Activated naive CD4-positive, alpha-beta T cell treated with anti-CD3 and anti-CD28 coated beads, Interleukin-2, amount 10 ng/mL, durations not matched to agents 7 days and 5 days (primary cell): Measurements from ENCODE around the gene COG5.

Experiments used
- CTCF ChIA-PET: fragments of 350-600 bp; sonication (Branson Sonifier 250); formaldehyde crosslinking; loops from one replicate; lab custom pipeline; 2021; ENCODE audit warnings: antibody characterized with exemption; lab: Charles Lee
- DNase-seq: peaks from one replicate; pipeline ENCODE4 v3.0.0-alpha.2; 2020
- H3K27ac Mint-ChIP-seq: one replicate; pipeline ENCODE4 v1.8.0; 2021; ENCODE audit warnings: mild to moderate bottlenecking, moderate library complexity, mixed read lengths
- H3K27me3 Mint-ChIP-seq: one replicate; pipeline ENCODE4 v1.8.0; 2021; ENCODE audit warnings: mild to moderate bottlenecking, mixed read lengths
- H3K36me3 Mint-ChIP-seq: one replicate; pipeline ENCODE4 v1.8.0; 2021; ENCODE audit warnings: mixed read lengths
- H3K4me1 Mint-ChIP-seq: one replicate; pipeline ENCODE4 v1.8.0; 2021; ENCODE audit warnings: mixed read lengths
- H3K4me3 Mint-ChIP-seq: one replicate; pipeline ENCODE4 v1.8.0; 2021; ENCODE audit warnings: mild to moderate bottlenecking, moderate library complexity, mixed read lengths
- H3K9me3 Mint-ChIP-seq: one replicate; pipeline ENCODE4 v1.8.0; 2021; ENCODE audit warnings: mixed read lengths

COG5 gene

DNA sequence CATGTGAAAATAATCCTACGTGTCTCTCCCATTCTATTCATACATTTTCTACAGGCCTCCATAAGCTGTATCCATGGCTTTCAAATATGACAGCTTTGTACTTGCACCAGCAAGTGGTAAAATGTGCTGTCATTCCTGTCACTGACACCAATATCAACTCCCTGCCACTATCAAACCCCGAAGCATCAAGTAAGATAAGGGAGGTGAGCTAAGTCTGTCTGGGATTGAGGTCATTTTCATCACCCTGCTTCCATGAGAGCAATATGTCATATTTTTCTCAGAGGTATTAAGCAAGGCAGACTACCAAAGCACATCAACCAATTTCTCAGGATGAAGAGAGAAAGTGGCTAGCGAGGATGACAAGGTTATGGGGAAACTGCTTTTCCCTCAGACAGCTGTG, 82.8 kb downstream of the COG5 start:
- CTCF ChIA-PET: interaction anchor here (1.2 kb wide), 1 partner anchor 18 kb away, joined by 3 read pairs; no protein-coding TSS in a partner anchor
- Mint-ChIP-seq H3K4me1 (peaks cover 5% of the 10 kb centered on the region), H3K9me3 (no peaks in the 10 kb centered on the region), H3K36me3 (no peaks in the 10 kb centered on the region), H3K27ac (no peak overlapping the region), H3K4me3 (no peak overlapping the region), H3K27me3 (no peaks in the 10 kb centered on the region)
- no peak for DNase-seq

- no peak for DNase-seq
- CTCF ChIA-PET: interaction anchor here (0.9 kb wide), 1 partner anchor 15 kb away, joined by 4 read pairs; no protein-coding TSS in a partner anchor
- no peak overlapping the region for H3K27ac Mint-ChIP-seq
- no peaks in the 10 kb centered on the region for H3K36me3 Mint-ChIP-seq
- no peaks in the 10 kb centered on the region for H3K9me3 Mint-ChIP-seq
- no peaks in the 10 kb centered on the region for H3K4me1 Mint-ChIP-seq
- H3K4me3 Mint-ChIP-seq: no peak overlapping the region
- no peaks in the 10 kb centered on the region for H3K27me3 Mint-ChIP-seq
Observed at GRCh38 chr7:107479303-107479702, 84.4 kb downstream of the COG5 start.

DNA sequence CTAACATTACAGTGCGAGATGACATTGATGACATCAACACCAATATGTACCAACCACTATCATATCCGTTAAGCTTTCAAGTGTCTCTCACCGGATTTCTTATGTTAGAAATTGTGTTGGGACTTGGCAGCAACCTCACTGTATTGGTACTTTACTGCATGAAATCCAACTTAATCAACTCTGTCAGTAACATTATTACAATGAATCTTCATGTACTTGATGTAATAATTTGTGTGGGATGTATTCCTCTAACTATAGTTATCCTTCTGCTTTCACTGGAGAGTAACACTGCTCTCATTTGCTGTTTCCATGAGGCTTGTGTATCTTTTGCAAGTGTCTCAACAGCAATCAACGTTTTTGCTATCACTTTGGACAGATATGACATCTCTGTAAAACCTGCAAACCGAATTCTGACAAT, 89.6 kb downstream of the COG5 start:
- Mint-ChIP-seq H3K9me3 (no peaks in the 10 kb centered on the region), H3K4me3 (no peak overlapping the region), H3K36me3 (no peaks in the 10 kb centered on the region), H3K27ac (no peak overlapping the region), H3K4me1 (no peaks in the 10 kb centered on the region), H3K27me3 (no peaks in the 10 kb centered on the region)
- DNase-seq: no peak
- CTCF ChIA-PET: no interaction called here

GRCh38 chr7:107472116-107472515, 91.6 kb downstream of the COG5 start:
- CTCF ChIA-PET: interaction anchor here (1.1 kb wide), 1 partner anchor 8 kb away, joined by 3 read pairs; no protein-coding TSS in a partner anchor
- Mint-ChIP-seq H3K4me1 (no peaks in the 10 kb centered on the region), H3K27me3 (no peaks in the 10 kb centered on the region), H3K36me3 (no peaks in the 10 kb centered on the region), H3K4me3 (no peak overlapping the region), H3K27ac (no peak overlapping the region), H3K9me3 (no peaks in the 10 kb centered on the region)
- DNase-seq: no peak

DNA sequence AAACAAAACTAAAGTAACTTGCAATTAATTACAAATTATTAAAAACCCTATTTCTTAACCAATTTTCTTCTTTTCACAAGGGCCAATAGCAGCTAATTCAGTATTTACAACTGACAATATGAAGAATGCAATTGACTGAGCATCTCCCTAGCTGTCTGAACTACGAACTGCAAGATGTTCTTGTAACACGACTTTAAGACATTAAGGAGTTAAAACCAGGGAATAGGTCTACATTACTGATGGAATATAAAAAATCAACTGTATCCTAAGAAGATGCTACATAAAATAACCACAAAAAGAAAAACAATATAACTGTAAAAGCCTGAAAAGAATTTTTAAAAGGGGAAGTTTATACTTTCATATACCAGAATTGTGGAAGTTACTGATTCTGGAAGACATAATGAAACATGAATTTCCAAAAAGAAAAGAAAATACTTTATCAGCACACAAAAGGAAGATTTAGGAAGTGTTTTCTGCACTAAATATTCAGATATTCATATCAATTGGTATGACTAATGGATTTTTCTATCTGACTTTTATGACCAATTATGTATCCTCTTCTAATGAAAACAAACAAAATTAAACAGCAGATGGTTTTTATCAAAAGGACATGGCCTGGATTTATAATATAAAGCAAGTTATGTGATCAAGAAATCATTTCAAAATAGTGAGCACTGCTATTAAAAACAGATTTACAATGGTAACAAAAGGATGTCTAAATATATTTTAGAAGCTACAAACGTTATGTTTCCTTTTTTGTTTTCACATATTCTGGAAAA, 92.2 kb downstream of the COG5 start:
- no peaks in the 10 kb centered on the region for H3K4me1 Mint-ChIP-seq
- no peak for DNase-seq
- H3K27ac Mint-ChIP-seq: no peak overlapping the region
- no peaks in the 10 kb centered on the region for H3K27me3 Mint-ChIP-seq
- no peaks in the 10 kb centered on the region for H3K36me3 Mint-ChIP-seq
- H3K9me3 Mint-ChIP-seq: no peaks in the 10 kb centered on the region
- H3K4me3 Mint-ChIP-seq: no peak overlapping the region
- CTCF ChIA-PET: no interaction called here

DNA sequence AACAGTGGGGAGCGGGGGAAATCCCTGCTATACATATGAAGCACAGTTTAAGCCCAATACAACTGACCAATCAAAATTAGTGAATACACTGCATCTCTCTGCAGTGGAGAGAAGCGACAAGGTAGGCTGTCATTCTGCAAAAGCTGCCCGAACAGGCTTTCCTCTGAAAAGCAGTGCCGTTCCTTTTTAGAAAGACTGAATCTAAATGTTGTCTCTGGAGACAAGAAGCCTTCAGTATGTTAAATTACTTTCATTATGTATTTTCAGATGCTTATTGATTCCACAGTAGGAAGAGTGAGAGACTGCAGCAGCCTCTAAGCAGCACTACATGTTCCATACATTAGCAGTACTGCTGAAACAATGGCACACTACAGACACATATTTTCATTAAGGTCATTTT, 93.8 kb downstream of the COG5 start, which contains the start of gene GPR22:
Gene GPR22, plus strand, starts transcription at position 129 of the 400 bp plus-strand sequence. CDS start 4,004 bp downstream, outside the sequence.
- Mint-ChIP-seq H3K27me3 (no peaks in the 10 kb centered on the region), H3K36me3 (no peaks in the 10 kb centered on the region), H3K27ac (no peak within 1 kb of the TSS), H3K4me3 (no peak within 1 kb of the TSS), H3K4me1 (no peaks in the 10 kb centered on the region), H3K9me3 (no peaks in the 10 kb centered on the region)
- DNase-seq: no peak
- CTCF ChIA-PET: no interaction called here

- no peak overlapping the region for H3K27ac Mint-ChIP-seq
- H3K4me3 Mint-ChIP-seq: no peak overlapping the region
- H3K4me1 Mint-ChIP-seq: no peaks in the 10 kb centered on the region
- no peaks in the 10 kb centered on the region for H3K36me3 Mint-ChIP-seq
- no peaks in the 10 kb centered on the region for H3K27me3 Mint-ChIP-seq
- DNase-seq: no peak
- H3K9me3 Mint-ChIP-seq: no peaks in the 10 kb centered on the region
- CTCF ChIA-PET: interaction anchor here (0.7 to 1.0 kb wide), 2 partner anchors 193 to 302 kb away, joined by 3 read pairs; partner anchors contain the start of gene SLC26A4
Observed at GRCh38 chr7:107468824-107469223, 94.9 kb downstream of the COG5 start.

- Mint-ChIP-seq H3K27ac (no peak overlapping the region), H3K9me3 (no peaks in the 10 kb centered on the region), H3K36me3 (no peaks in the 10 kb centered on the region), H3K4me1 (no peaks in the 10 kb centered on the region), H3K4me3 (no peak overlapping the region), H3K27me3 (no peaks in the 10 kb centered on the region)
- DNase-seq: no peak
- CTCF ChIA-PET: interaction anchor here (0.7 to 1.0 kb wide), 2 partner anchors 193 to 301 kb away, joined by 3 read pairs; partner anchors contain the start of gene SLC26A4
Observed at GRCh38 chr7:107467972-107468371, 95.7 kb downstream of the COG5 start.

- Mint-ChIP-seq H3K9me3 (no peaks in the 10 kb centered on the region), H3K27ac (no peak overlapping the region), H3K27me3 (no peaks in the 10 kb centered on the region), H3K4me3 (no peak overlapping the region), H3K36me3 (no peaks in the 10 kb centered on the region), H3K4me1 (no peaks in the 10 kb centered on the region)
- DNase-seq: no peak
- CTCF ChIA-PET: interaction anchor here (0.6 to 3.5 kb wide), 13 partner anchors 8 to 415 kb away, joined by 3 to 71 read pairs (median 4); partner anchors contain the start of gene SLC26A4
Observed at GRCh38 chr7:107464666-107465226, 99.0 kb downstream of the COG5 start.

DNA sequence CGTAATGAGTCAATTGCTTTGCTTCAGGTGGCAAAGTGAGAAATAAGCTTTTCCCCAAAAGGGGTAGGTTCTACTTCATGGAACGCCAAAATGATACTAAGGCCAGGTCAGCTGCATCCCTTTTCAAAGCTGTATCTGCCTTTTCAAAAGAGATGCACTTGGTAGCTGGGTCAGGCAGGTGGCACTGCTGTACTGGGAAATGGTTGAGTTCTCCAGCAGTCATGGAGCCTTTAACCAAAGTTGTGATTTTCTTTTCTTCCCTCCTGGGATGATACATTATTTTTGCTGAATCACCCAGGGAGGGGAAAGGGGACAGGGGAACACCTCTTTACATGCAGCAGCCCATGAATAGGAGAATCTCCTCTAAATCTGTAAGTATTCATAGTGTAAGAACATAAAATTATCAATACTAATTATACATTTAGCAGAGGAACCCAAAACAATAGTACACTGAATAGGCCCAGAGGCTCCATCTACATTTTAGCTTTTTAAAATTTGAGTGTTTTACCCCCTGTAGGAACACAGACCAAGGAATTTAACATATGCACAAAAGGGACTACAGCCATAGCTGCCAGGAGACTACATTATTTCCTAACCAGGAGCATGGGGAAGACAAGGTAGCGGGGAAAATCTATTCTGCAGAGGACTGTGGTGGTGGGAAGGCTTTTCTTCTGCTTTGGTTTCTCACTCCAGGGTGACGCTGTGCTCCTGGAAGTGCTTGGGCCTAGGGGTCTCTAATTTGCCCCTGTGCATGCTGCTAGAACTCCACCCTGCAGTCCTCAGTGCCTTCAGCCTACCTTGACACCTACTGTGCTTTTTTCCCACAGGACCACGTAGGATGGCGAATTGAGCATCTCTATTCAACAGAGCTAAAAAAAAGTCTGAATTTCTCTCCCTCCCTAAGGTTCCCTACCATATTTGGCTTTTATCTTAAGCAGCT, 100.3 kb downstream of the COG5 start:
- no peaks in the 10 kb centered on the region for H3K9me3 Mint-ChIP-seq
- H3K4me3 Mint-ChIP-seq: no peak overlapping the region
- H3K27ac Mint-ChIP-seq: no peak overlapping the region
- CTCF ChIA-PET: interaction anchor here (0.6 to 3.5 kb wide), 27 partner anchors 9 to 421 kb away, joined by 3 to 71 read pairs (median 4); partner anchors contain the start of genes CBLL1 and SLC26A4
- H3K4me1 Mint-ChIP-seq: no peaks in the 10 kb centered on the region
- H3K27me3 Mint-ChIP-seq: no peaks in the 10 kb centered on the region
- peak; percentile 67 for DNase-seq
- H3K36me3 Mint-ChIP-seq: no peaks in the 10 kb centered on the region

- Mint-ChIP-seq H3K9me3 (no peaks in the 10 kb centered on the region), H3K4me1 (no peaks in the 10 kb centered on the region), H3K36me3 (peaks cover 8% of the 10 kb centered on the region), H3K4me3 (no peak overlapping the region), H3K27ac (no peak overlapping the region), H3K27me3 (no peaks in the 10 kb centered on the region)
- no peak for DNase-seq
- CTCF ChIA-PET: interaction anchor here (2.2 to 3.5 kb wide), 2 partner anchors 39 to 264 kb away, joined by 15 to 71 read pairs; no protein-coding TSS in a partner anchor
Observed at GRCh38 chr7:107461938-107462533, 101.7 kb downstream of the COG5 start.

DNA sequence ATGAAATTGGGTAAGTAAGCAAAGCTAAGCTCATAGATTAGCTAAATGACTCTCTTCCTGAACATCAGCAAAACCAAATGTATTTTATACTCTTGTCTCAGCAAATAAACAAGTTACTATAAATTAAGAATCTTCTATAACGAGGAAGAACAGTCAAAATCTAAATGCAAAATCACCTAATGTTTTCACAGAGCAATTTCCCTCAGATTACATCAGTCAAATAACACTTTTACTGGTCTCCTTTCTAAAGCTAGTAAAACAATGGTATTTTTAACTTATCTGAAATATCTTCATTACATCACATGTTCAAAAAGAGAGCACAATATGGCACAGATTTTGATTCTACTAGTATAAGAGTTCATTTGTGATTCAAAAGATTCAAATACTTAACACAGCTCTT, 110.3 kb downstream of the COG5 start:
- CTCF ChIA-PET: no interaction called here
- Mint-ChIP-seq H3K36me3 (peaks cover 13% of the 10 kb centered on the region), H3K27me3 (no peaks in the 10 kb centered on the region), H3K27ac (no peak overlapping the region), H3K9me3 (no peaks in the 10 kb centered on the region), H3K4me3 (no peak overlapping the region), H3K4me1 (no peaks in the 10 kb centered on the region)
- DNase-seq: no peak

DNA sequence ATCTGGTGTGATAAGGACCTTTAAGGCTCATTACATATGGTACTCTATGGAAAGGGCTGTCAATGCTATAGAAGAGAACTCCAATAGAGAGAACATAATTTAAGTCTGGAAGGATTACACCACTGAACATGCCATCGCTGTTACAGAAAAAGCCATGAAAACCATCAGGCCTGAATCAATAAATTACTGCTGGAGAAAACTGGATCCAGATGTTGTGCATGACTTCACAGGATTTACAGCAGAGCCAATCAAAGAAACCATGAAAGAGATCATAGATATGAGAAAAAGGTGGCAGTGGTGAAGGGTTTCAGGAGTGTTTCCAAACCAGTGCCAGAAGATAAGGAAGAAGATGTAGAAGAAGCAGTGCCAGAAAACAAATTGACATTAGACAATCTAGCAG, 112.8 kb downstream of the COG5 start:
- peaks cover 5% of the 10 kb centered on the region for H3K36me3 Mint-ChIP-seq
- no peak for DNase-seq
- H3K27me3 Mint-ChIP-seq: no peaks in the 10 kb centered on the region
- no peaks in the 10 kb centered on the region for H3K4me1 Mint-ChIP-seq
- no peak overlapping the region for H3K27ac Mint-ChIP-seq
- H3K4me3 Mint-ChIP-seq: no peak overlapping the region
- CTCF ChIA-PET: no interaction called here
- no peaks in the 10 kb centered on the region for H3K9me3 Mint-ChIP-seq
